Bronchial epithelial cell (primary cell): ENCODE data around the gene CLEC17A. TPM values are rescaled to one million over a fixed set of nuclear protein-coding genes. Genes with fewer than 3 reads are reported as not detected.
"Not testable (repeated sequence)": the region's sequence is repeated elsewhere in the genome, so short reads cannot be mapped to it uniquely, and the experiment has no call there.

ENCODE experiments used
- DNase-seq: peaks from one replicate; pipeline ENCODE4 v3.0.0-alpha.2; 2010; ENCODE audit warnings: low read depth
- FAIRE-seq: peaks from 2 replicates; lab custom pipeline; 2011; peaks lifted over from hg19 to GRCh38; lab: Jason Lieb, UNC
- H3K27me3 ChIP-seq: 2 replicates; pipeline ENCODE4 v1.5.1; 2011; ENCODE audit warnings: low read length; ENCODE audit not compliant: control insufficient read depth, insufficient read depth
- H3K36me3 ChIP-seq: 2 replicates; pipeline ENCODE4 v1.5.1; 2011; ENCODE audit warnings: low read length; ENCODE audit not compliant: control insufficient read depth, insufficient read depth
- H3K4me3 ChIP-seq: 2 replicates; pipeline ENCODE4 v1.5.1; 2011; ENCODE audit warnings: mild to moderate bottlenecking, low read depth, low read length, control low read depth
- CTCF ChIP-seq: IDR thresholded peaks from 2 replicates; pipeline ENCODE4 v1.5.1; 2011; ENCODE audit warnings: mild to moderate bottlenecking, moderate library complexity, low read length, control low read depth, inconsistent platforms; ENCODE audit not compliant: insufficient read depth, severe bottlenecking
- total RNA-seq: library from RNA; depleted of rRNA; stranded (reverse); fragments of >200 nt; gene quantifications from 2 replicates; pipeline ENCODE4 v1.2.1, GENCODE V29; 2014

The CLEC17A gene
- total RNA-seq, 1 donor from 2014 or later: not detected

- no peak for DNase-seq
These were observed 29.8 kb downstream of the CLEC17A start for GRCh38 chr19:14612657-14613056.

GRCh38 chr19:14613399-14614098 lies 30.7 kb downstream of the CLEC17A start:
- not testable (repeated sequence) for FAIRE-seq, H3K36me3 ChIP-seq, DNase-seq, H3K4me3 ChIP-seq, H3K27me3 ChIP-seq

More at GRCh38 chr19:14612657-14613056, 29.8 kb downstream of the CLEC17A start:
- Histone ChIP-seq H3K27me3 (no peaks in the 10 kb centered on the region), H3K36me3 (no peaks in the 10 kb centered on the region), H3K4me3 (no peak overlapping the region)
- TF ChIP-seq CTCF: no peak
- no peak for FAIRE-seq

- FAIRE-seq (no peak), DNase-seq (no peak)
- H3K27me3 ChIP-seq: no peaks in the 10 kb centered on the region
- TF ChIP-seq CTCF: no peak
- H3K36me3 ChIP-seq: no peaks in the 10 kb centered on the region
- no peak overlapping the region for H3K4me3 ChIP-seq
These were observed 31.2 kb downstream of the CLEC17A start for GRCh38 chr19:14614099-14614412.

- FAIRE-seq (no peak), DNase-seq (no peak)
- Histone ChIP-seq H3K4me3 (no peak overlapping the region), H3K36me3 (no peaks in the 10 kb centered on the region), H3K27me3 (no peaks in the 10 kb centered on the region)
- TF ChIP-seq CTCF: no peak
These were observed 32.7 kb downstream of the CLEC17A start for GRCh38 chr19:14615623-14616022.

GRCh38 chr19:14616407-14616806 lies 33.5 kb downstream of the CLEC17A start:
- Histone ChIP-seq H3K27me3 (no peaks in the 10 kb centered on the region), H3K36me3 (no peaks in the 10 kb centered on the region), H3K4me3 (no peak overlapping the region)
- DNase-seq (no peak), FAIRE-seq (no peak)
- no peak for TF ChIP-seq CTCF

GRCh38 chr19:14619404-14619803 lies 36.5 kb downstream of the CLEC17A start:
- Histone ChIP-seq H3K27me3 (no peaks in the 10 kb centered on the region), H3K36me3 (no peaks in the 10 kb centered on the region), H3K4me3 (no peak overlapping the region)
- DNase-seq (no peak), FAIRE-seq (no peak)
- TF ChIP-seq CTCF: no peak

- H3K27me3 ChIP-seq, H3K36me3 ChIP-seq, H3K4me3 ChIP-seq, FAIRE-seq, DNase-seq: not testable (repeated sequence)
These were observed 41.6 kb downstream of the CLEC17A start for GRCh38 chr19:14624491-14624890.
